Gastroesophageal sphincter (tissue), 4 donors: Measurements from ENCODE around the gene CHIC2. TPM values are rescaled to one million over a fixed set of nuclear protein-coding genes. Genes with fewer than 3 reads are reported as not detected.

Source experiments
- ATAC-seq: fragments of 150-250 bp; one replicate; pipeline ENCODE4 v1.9.1; 2016; ENCODE audit warnings: mild to moderate bottlenecking, moderate library complexity
- H3K27ac ChIP-seq, 4 donors: fragments of 200-600 bp; sonication (generic) in 3 of 4; 1 replicate in 3 of 4; 2 replicates in 1 of 4; pipeline ENCODE4 v1.5.1; 2016 to 2019
- H3K27me3 ChIP-seq: fragments of 200-600 bp; sonication (generic); one replicate; pipeline ENCODE4 v1.5.1; 2019
- H3K36me3 ChIP-seq, 2 donors: fragments of 200-600 bp; sonication (generic); one replicate each; pipeline ENCODE4 v1.5.1; 2019; ENCODE audit warnings: control low read depth in 1 of 2
- H3K4me1 ChIP-seq, 3 donors: fragments of 200-600 bp; sonication (generic); 1 replicate in 2 of 3; 2 replicates in 1 of 3; pipeline ENCODE4 v1.5.1; 2016 to 2019; ENCODE audit warnings: control low read depth in 2 of 3
- H3K4me3 ChIP-seq, 2 donors: fragments of 200-600 bp; sonication (generic); one replicate each; pipeline ENCODE4 v1.5.1; 2019; ENCODE audit warnings: mild to moderate bottlenecking in 1 of 2, moderate library complexity in 1 of 2
- H3K9me3 ChIP-seq, 3 donors: fragments of 200-600 bp; sonication (generic); one replicate each; pipeline ENCODE4 v1.5.1; 2017 to 2019; ENCODE audit warnings: control low read depth in 2 of 3
- CTCF ChIP-seq, 4 experiments: fragments of 200-600 bp in 2 of 4; fragments of 450-650 bp in 2 of 4; sonication (generic) in 1 of 4; IDR thresholded peaks; one replicate each; pipeline ENCODE4 v1.5.1; 2017 to 2019; ENCODE audit warnings: antibody characterized with exemption in 4 of 4, mild to moderate bottlenecking in 2 of 4, moderate library complexity in 2 of 4
- EP300 ChIP-seq: sonication (generic); formaldehyde crosslinking; IDR thresholded peaks from one replicate; pipeline ENCODE4 v1.6.1; 2017; ENCODE audit warnings: antibody characterized with exemption, mild to moderate bottlenecking
- POLR2A ChIP-seq, 2 donors: fragments of 450-650 bp; IDR thresholded peaks; one replicate each; pipeline ENCODE4 v1.6.1; 2017; ENCODE audit warnings: antibody characterized with exemption in 2 of 2, mild to moderate bottlenecking in 2 of 2, moderate library complexity in 1 of 2
- POLR2AphosphoS5 ChIP-seq: sonication (generic); formaldehyde crosslinking; IDR thresholded peaks from one replicate; pipeline ENCODE4 v1.6.1; 2017; ENCODE audit warnings: antibody characterized with exemption
- WGBS, 2 donors: methylation state at CpG; one replicate each; pipeline ENCODE4 v1.1.5; 2018; ENCODE audit warnings: low coverage in 1 of 2; 5-methylcytosine and 5-hydroxymethylcytosine counted together
- total RNA-seq, 4 donors: library from RNA; depleted of rRNA; stranded (reverse); fragments of >200 nt; gene quantifications; one replicate each; pipeline ENCODE4 v1.1.0, GENCODE V29; 2016

CHIC2 gene
- total RNA-seq, 4 donors from 2014 or later = 25.0 to 37.7 (median 29.2) TPM

GRCh38 chr4:54041933-54042332, 22.5 kb downstream of the CHIC2 start:
- no peak overlapping the region for H3K27ac ChIP-seq
- no peak for TF ChIP-seq EP300
- TF ChIP-seq POLR2A (IDR thresholded peaks at IDR 0.05) = no peak
- TF ChIP-seq POLR2AphosphoS5 = no peak
- no peak for TF ChIP-seq CTCF (IDR thresholded peaks at IDR 0.05)
- H3K9me3 ChIP-seq = no peaks in the 10 kb centered on the region
- no peak for ATAC-seq
- no peak overlapping the region for H3K4me3 ChIP-seq
- H3K4me1 ChIP-seq = no peaks in the 10 kb centered on the region
- H3K36me3 ChIP-seq = peaks cover 0 to 14% of the 10 kb centered on the region in 2 donors
- H3K27me3 ChIP-seq = no peaks in the 10 kb centered on the region
- WGBS, 2 donors = 56 to 71% methylated on average over 1 to 2 of the region's 2 CpGs

GRCh38 chr4:54041100-54041499, 23.3 kb downstream of the CHIC2 start:
- Histone ChIP-seq H3K9me3 (no peaks in the 10 kb centered on the region), H3K36me3 (peaks cover 0 to 14% of the 10 kb centered on the region in 2 donors), H3K27ac (no peak overlapping the region), H3K4me1 (no peaks in the 10 kb centered on the region), H3K4me3 (no peak overlapping the region), H3K27me3 (no peaks in the 10 kb centered on the region)
- no peak for ATAC-seq
- TF ChIP-seq POLR2AphosphoS5 (no peak), CTCF (IDR thresholded peaks at IDR 0.05) (no peak), EP300 (no peak)
- WGBS, 2 donors = 87 to 96% methylated on average over 4 of the region's 4 CpGs

- H3K4me1 ChIP-seq = no peaks in the 10 kb centered on the region
- TF ChIP-seq EP300 (no peak), POLR2AphosphoS5 (no peak), POLR2A (IDR thresholded peaks at IDR 0.05) (no peak), CTCF (IDR thresholded peaks at IDR 0.05) (no peak)
- H3K36me3 ChIP-seq = peaks cover 0 to 17% of the 10 kb centered on the region in 2 donors
- WGBS, 2 donors = 81 to 88% methylated on average over 3 of the region's 3 CpGs
- H3K9me3 ChIP-seq = no peaks in the 10 kb centered on the region
- H3K27ac ChIP-seq = no peak overlapping the region
- no peaks in the 10 kb centered on the region for H3K27me3 ChIP-seq
- ATAC-seq = no peak
- no peak overlapping the region for H3K4me3 ChIP-seq
Observed at GRCh38 chr4:54038056-54038455, 26.3 kb downstream of the CHIC2 start.

GRCh38 chr4:54036184-54036583, 28.2 kb downstream of the CHIC2 start:
- Histone ChIP-seq H3K4me3 (no peak overlapping the region), H3K9me3 (no peaks in the 10 kb centered on the region), H3K36me3 (peaks cover 0 to 15% of the 10 kb centered on the region in 2 donors), H3K27ac (no peak overlapping the region), H3K27me3 (no peaks in the 10 kb centered on the region), H3K4me1 (no peaks in the 10 kb centered on the region)
- TF ChIP-seq POLR2A (IDR thresholded peaks at IDR 0.05) (no peak), EP300 (no peak), POLR2AphosphoS5 (no peak), CTCF (IDR thresholded peaks at IDR 0.05) (no peak)
- 72 to 93% methylated on average over 3 to 4 of the region's 4 CpGs for WGBS, 2 donors
- no peak for ATAC-seq

GRCh38 chr4:54032558-54033135, 31.8 kb downstream of the CHIC2 start:
- Histone ChIP-seq H3K27me3 (no peaks in the 10 kb centered on the region), H3K9me3 (no peaks in the 10 kb centered on the region), H3K27ac (no peak overlapping the region), H3K36me3 (peaks cover 0 to 8% of the 10 kb centered on the region in 2 donors), H3K4me1 (no peaks in the 10 kb centered on the region), H3K4me3 (no peak overlapping the region)
- ATAC-seq = no peak
- TF ChIP-seq POLR2AphosphoS5 (no peak), CTCF (IDR thresholded peaks at IDR 0.05) (no peak), EP300 (no peak), POLR2A (IDR thresholded peaks at IDR 0.05) (no peak)
- WGBS, 2 donors = 80 to 82% methylated on average over 3 of the region's 3 CpGs
